Thoracic aorta (tissue), 2 donors: ENCODE data around the gene DOK4. TPM values are rescaled to one million over a fixed set of nuclear protein-coding genes. Genes with fewer than 3 reads are reported as not detected.

ENCODE experiments used
- ATAC-seq: fragments of 150-250 bp; one replicate; pipeline ENCODE4 v1.8.0; 2017; ENCODE audit warnings: low read depth; ENCODE audit not compliant: insufficient number of reproducible peaks, low FRiP score
- DNase-seq: peaks from one replicate; pipeline ENCODE4 v3.0.0-alpha.2; 2020; ENCODE audit warnings: low spot score
- H3K27ac ChIP-seq, 2 donors: fragments of 200-600 bp; sonication (generic); 1 replicate in 1 of 2; 2 replicates in 1 of 2; pipeline ENCODE4 v1.5.1; 2016; ENCODE audit warnings: mild to moderate bottlenecking in 2 of 2, moderate library complexity in 2 of 2
- H3K27me3 ChIP-seq: fragments of 200-600 bp; sonication (generic); replicated peaks from 2 replicates; pipeline ENCODE4 v1.6.0; 2016; ENCODE audit warnings: mild to moderate bottlenecking; ENCODE audit not compliant: insufficient read depth
- H3K36me3 ChIP-seq: fragments of 200-600 bp; sonication (generic); one replicate; pipeline ENCODE4 v1.5.1; 2016
- H3K4me1 ChIP-seq, 2 donors: fragments of 200-600 bp; sonication (generic); 1 replicate in 1 of 2; 2 replicates in 1 of 2; pipeline versions ENCODE4 v1.5.1 to v1.6.0; 2016; ENCODE audit warnings: low read depth in 2 of 2, mild to moderate bottlenecking in 1 of 2; ENCODE audit not compliant: control insufficient read depth in 1 of 2
- H3K4me3 ChIP-seq: fragments of 200-600 bp; sonication (generic); 2 replicates; pipeline ENCODE4 v1.5.1; 2016; ENCODE audit warnings: mild to moderate bottlenecking
- H3K9me3 ChIP-seq: fragments of 200-600 bp; sonication (generic); 2 replicates; pipeline ENCODE4 v1.5.1; 2016
- CTCF ChIP-seq: fragments of 200-600 bp; sonication (generic); IDR thresholded peaks from one replicate; pipeline ENCODE4 v1.5.1; 2019; ENCODE audit warnings: antibody characterized with exemption
- total RNA-seq, 2 donors: library from RNA; depleted of rRNA; stranded (reverse); fragments of >200 nt; gene quantifications; one replicate each; pipeline versions ENCODE4 v1.1.0 to v1.2.3, GENCODE V29; 2016

The DOK4 gene
- total RNA-seq, 2 donors from 2014 or later, result 43.2 to 70.1 TPM

- Histone ChIP-seq H3K9me3 (no peaks in the 10 kb centered on the region), H3K36me3 (no peaks in the 10 kb centered on the region), H3K27me3 (no peaks in the 10 kb centered on the region), H3K27ac (no peak overlapping the region), H3K4me1 (no peaks in the 10 kb centered on the region), H3K4me3 (no peak overlapping the region)
- ATAC-seq (no peak), DNase-seq (no peak)
- TF ChIP-seq CTCF, result no peak
Observed at GRCh38 chr16:57498031-57498430, 11.7 kb upstream of the DOK4 start.

- Histone ChIP-seq H3K27me3 (no peaks in the 10 kb centered on the region), H3K4me1 (no peaks in the 10 kb centered on the region), H3K9me3 (no peaks in the 10 kb centered on the region), H3K36me3 (no peaks in the 10 kb centered on the region), H3K27ac (no peak overlapping the region), H3K4me3 (no peak overlapping the region)
- TF ChIP-seq CTCF, result no peak
- ATAC-seq (no peak), DNase-seq (no peak)
Observed at GRCh38 chr16:57497121-57497520, 10.8 kb upstream of the DOK4 start.

GRCh38 chr16:57493767-57494166, 7.5 kb upstream of the DOK4 start:
- Histone ChIP-seq H3K4me1 (no peaks in the 10 kb centered on the region), H3K27me3 (no peaks in the 10 kb centered on the region), H3K27ac (no peak overlapping the region), H3K9me3 (no peaks in the 10 kb centered on the region), H3K36me3 (no peaks in the 10 kb centered on the region), H3K4me3 (no peak overlapping the region)
- no peak for DNase-seq
- no peak for TF ChIP-seq CTCF
- ATAC-seq, result no peak

- ATAC-seq, result no peak
- Histone ChIP-seq H3K4me3 (no peak overlapping the region), H3K4me1 (peaks cover 8 to 30% of the 10 kb centered on the region in 2 donors), H3K36me3 (no peaks in the 10 kb centered on the region), H3K9me3 (no peaks in the 10 kb centered on the region), H3K27ac (no peak overlapping the region), H3K27me3 (no peaks in the 10 kb centered on the region)
- DNase-seq, result no peak
- no peak for TF ChIP-seq CTCF
Observed at GRCh38 chr16:57489229-57489628, 2.9 kb upstream of the DOK4 start.

- no peak for ATAC-seq
- Histone ChIP-seq H3K9me3 (no peaks in the 10 kb centered on the region), H3K27me3 (no peaks in the 10 kb centered on the region), H3K4me1 (peaks cover 8 to 36% of the 10 kb centered on the region in 2 donors), H3K4me3 (peak overlapping the region; percentile 90), H3K27ac (peak overlapping the region; percentile 86 to 89), H3K36me3 (no peaks in the 10 kb centered on the region)
- no peak for TF ChIP-seq CTCF
- DNase-seq, result no peak
Observed at GRCh38 chr16:57486858-57487834, 853 bp upstream of the DOK4 start.
